NCI-H2196 treated with DMSO at 0.1 percent for 48 hours (cell line): ENCODE data around the gene RAPSN.

Experiments used
- DNase-seq: peaks from one replicate; lab custom pipeline; 2025; ENCODE audit not compliant: unreplicated experiment; lab: John Stamatoyannopoulos, UW

Gene RAPSN

GRCh38 chr11:47391077-47391583 lies 57.8 kb downstream of the RAPSN start:
- DNase-seq = no peak

- no peak for DNase-seq
Observed at GRCh38 chr11:47390422-47390760, 58.5 kb downstream of the RAPSN start.

GRCh38 chr11:47389577-47390421 lies 59.1 kb downstream of the RAPSN start:
- DNase-seq = no peak

- no peak for DNase-seq
Observed at GRCh38 chr11:47388697-47389576, 60.0 kb downstream of the RAPSN start.

GRCh38 chr11:47387944-47388696 lies 60.8 kb downstream of the RAPSN start:
- DNase-seq = no peak
